GM19372 (cell line): ENCODE results near the gene SAT1.

Experiments used
- ATAC-seq: cut with Tn5 transposase; IDR thresholded peaks from one replicate; pipeline ENCODE4 v1.9.1; 2021; ENCODE audit warnings: mild to moderate bottlenecking, low read depth, moderate library complexity; ENCODE audit not compliant: unreplicated experiment

Gene SAT1

DNA sequence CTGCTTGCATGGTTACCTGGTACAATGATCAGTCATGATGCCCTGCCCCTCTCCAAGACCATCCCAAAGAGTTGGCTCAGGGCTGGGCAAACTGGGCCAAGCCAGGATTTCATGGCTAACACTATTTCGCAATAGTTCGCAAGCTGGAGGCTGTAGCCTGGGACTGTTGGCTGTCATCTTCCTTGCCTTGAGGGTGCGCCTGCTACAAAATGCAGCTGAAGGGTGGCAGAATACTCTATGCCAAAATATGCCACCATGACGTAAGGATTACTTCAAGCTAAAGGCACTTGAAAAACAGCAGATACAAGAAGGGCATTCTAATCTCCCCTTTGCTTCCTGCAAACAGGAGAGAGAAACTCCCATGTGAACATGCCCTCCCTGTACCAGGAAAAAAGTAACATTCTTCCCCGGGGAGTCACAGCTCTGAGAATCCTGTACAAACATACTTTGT, 21.0 kb downstream of the SAT1 start:
- no peak for ATAC-seq

DNA sequence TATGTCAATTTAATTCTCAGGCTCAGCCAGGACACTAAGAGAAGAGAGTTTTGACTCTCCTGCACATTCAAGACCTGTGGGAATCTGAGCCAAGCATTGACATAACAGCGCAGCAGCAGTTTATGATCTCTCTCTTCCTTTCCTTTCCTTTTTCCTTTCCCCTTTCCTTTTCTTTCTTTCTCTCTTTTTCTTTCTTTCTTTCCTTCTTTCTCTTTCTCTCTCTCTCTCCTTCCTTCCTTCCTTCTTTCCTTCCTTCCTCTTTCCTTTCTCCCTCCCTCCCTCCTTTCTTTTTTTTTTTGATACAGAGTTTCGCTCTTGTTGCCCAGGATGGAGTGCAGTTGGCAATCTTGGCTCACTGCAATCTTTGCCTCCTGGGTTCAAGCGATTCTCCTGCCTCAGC, 21.6 kb downstream of the SAT1 start:
- no peak for ATAC-seq

DNA sequence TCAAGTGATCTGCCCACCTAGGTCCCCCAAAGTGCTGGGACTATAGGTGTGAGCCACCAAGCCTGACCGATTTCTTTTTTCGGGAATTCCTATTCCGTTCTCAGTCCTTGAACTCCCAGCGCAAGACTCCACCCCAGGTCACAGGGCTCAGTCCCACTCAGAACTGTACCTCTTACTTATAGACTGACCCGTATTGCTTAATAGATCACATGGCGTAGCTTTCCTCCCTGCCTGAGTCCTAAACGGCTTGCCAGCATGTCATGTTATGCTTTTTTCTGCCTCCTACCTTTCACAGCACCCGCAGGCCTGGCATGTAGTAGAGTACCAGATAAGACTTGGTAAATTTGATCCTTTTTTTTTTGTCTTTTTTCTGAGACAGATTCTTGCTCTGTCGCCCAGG, 22.4 kb downstream of the SAT1 start:
- ATAC-seq = no peak

DNA sequence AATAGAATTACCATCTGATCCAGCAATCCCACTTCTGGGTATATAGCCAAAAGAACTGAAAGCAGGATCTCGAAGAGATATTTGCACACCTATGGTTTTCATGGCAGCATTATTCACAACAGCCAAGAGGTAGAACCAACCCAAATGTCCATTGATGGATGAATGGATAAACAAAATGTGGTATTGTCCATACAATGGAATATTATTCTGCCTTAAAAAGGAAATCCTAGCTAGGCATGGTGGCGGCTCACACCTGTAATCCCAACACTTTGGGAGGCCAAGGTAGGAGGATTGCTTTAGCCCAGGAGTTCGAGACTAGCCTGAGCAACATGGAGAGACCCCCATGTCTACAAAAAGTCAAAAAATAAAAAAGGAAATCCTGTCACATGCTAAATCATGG, 27.3 kb downstream of the SAT1 start:
- no peak for ATAC-seq

DNA sequence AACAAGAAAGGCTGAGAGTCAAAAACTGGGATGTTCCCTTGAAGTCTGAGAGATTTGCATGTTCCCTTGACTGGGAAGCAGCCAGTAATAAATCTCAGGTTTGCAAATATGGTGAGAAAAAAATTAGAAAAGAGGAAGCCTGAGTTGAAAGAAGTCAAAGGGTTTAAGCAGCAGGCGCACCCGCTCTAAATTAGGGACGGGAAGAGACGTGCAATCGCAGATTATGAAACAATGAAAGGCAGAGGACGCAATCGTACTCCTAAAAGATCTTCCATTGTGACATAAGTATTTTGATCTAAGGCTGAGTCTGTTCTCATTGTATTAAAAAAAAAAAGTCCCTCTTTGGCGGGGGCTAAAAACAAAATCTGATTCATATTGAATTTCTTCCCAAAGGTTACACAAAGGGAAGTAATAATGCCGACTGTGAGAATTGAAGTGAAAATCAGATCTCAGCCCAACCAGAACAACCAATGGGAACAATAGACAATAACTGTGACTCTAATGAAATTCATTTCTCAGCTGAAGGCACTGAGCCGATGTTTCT, 28.2 kb downstream of the SAT1 start:
- no peak for ATAC-seq

DNA sequence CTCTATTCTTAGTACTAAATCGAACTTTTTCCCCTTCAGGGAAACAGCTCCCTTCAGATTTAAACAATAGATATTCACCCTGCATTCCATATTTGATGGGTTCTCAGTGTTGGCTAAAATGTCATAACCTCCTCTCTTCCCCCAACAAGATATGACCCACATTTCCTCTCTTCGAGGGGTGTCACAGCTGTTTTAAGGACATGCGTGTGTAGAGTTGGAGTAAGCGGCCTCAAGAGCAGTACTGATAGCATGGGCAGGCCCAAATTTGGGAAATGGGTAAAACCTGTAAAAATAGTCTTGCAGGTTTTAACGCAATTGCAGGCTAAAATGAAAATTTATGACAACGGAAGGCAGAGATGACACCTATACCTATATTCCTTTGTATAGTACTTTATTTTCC, 28.7 kb downstream of the SAT1 start:
- ATAC-seq = no peak

DNA sequence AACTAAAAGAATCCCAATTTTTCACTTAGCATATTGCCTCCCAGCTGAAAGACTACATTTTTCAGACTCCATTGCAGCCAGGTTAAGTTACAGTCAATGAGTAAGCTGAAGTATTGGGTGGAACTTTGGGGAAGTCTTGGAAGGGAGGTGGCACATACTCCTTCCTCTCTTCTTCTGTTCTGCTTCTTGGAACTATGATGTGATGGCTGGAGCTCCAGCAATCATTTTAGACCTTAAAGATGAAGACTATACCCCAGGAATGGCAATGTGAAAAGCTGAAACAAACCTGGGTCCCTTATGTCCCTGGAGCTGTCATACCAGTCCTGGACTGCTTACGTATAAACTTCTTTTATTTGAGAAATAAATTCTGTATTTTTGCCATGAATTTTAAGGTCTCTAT, 30.8 kb downstream of the SAT1 start:
- no peak for ATAC-seq

DNA sequence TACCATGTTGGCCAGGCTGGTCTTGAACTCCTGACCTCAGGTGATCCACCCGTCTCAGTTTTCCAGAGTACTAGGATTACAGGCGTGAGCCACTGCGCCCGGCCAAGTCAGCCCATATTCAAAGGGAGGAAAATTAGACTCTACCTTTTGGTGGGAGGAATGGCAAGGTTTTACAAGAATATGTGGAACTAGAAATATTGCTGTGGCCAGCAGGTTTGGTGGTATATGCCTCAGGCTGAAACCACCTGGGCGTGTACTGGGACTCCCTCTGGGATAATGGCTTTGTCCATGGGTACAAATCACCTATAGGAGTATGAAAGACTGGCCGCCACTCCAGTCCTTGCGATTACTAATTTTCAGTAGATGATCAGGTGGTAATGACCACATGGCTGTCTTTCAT, 32.4 kb downstream of the SAT1 start:
- no peak for ATAC-seq

DNA sequence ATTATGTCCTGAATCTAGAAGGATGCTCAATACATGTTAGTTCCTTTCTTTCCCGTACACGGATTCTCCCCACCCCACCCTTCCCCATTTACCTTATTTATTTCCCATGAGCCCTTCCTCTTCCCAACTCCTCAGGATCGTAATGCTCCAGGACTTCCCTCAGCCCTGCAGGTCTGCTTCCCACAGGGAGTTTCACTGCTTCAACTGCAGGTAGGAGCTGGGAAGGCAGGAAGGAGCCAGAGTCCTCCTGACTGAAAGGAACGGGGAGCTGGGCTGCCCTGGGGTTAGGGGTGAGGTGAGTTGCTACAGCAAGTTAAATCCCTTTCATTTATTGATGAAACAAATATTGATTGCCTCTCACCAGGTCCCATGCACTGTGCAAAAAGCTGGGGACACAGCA, 33.2 kb downstream of the SAT1 start:
- no peak for ATAC-seq

DNA sequence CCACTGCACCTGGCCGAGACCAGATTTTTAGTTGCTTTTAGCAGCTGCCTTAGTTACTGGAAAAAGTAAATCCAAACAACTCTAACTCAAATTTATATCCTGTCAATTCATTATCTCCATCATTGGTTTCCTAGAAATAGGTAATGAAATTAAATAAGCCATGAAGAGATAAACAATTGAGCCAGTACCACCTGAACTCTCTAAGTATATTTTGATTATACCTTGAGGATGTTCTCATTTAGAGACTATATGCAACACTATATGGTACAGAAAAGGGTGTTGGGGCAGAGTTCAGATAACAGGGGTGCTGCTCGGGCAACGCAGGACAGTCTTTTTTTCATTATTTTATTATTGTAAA, 35.0 kb downstream of the SAT1 start:
- ATAC-seq = no peak

DNA sequence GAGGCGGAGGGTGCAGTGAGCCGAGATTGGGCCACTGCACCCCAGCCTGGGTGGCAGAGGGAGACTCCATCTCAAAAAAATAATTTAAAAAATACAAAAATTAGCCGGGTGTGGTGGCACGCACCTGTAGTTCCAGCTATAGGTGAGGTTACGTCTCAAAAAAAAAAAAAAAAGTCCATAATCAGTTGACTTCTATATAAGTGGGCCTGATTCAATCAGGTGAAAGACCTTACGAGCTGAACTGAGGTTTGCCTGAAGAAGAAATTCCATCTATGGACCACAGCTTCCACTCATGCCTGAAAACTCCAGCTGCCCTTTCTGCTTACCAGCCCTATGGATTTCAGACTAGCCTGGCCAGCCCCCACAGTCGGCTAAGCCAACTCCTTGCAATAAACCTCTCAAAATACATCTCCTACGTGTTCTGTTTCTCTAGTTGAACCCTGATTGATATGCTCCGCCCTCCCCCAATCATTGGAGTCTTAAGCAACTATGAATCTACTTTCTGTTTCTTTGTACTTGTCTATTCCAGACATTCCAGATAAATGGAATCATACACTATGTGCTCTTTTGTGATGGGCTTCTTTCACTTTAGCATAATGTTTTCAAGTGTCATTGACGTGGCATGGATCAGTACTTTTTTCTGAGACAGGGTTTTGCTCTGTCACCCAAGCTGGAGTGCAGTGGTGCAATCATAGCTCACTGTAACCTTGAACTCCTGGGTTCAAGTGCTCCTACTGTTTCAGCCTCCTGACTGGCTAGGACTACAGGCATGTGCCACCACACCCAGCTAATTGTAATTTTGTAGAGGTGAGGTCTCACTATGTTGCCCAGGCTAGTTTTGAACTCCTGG, 36.6 kb downstream of the SAT1 start:
- no peak for ATAC-seq

DNA sequence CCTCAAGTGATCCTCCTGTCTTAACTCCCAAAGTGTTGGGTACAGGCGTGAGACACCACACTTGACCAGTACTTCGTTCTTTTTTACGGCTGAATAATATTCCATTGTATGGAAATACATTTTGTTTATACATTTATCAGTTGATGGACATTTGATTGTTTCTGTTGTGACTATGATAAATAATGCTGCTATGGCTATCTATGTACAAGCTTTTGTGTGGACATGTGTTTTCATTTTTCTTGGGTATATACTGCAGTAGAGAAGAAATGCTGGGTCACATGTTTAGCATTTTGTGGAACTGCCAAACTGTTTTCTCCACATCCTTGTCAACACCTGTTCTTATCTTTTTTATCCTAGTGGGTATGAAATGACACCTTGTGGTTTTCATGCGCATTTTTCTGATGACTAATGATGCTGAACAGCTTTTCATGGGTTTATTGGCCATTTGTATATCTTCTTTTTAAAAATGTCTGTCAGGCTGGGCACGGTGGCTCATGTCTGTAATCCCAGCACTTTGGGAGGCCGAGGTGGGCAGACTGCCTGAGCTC, 37.3 kb downstream of the SAT1 start:
- ATAC-seq = no peak

DNA sequence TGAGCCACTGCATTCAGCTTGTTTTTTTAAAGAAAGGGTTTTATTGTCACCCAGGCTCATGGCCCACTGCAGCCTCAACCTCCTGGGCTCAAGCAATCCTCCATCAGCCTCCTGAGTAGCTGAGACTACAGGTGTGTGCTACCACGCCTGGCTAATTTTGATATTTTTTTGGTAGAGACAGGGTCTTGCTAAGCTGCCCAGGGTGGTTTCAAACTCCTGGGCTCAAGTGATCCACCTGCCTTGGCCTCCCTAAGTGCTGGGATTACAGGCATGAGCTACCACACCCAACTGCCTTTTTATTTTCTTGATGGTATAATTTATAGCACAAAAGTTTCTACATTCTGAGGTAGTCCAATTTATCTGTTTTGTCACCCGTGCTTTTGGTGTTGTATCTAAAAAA, 38.9 kb downstream of the SAT1 start:
- ATAC-seq = no peak

DNA sequence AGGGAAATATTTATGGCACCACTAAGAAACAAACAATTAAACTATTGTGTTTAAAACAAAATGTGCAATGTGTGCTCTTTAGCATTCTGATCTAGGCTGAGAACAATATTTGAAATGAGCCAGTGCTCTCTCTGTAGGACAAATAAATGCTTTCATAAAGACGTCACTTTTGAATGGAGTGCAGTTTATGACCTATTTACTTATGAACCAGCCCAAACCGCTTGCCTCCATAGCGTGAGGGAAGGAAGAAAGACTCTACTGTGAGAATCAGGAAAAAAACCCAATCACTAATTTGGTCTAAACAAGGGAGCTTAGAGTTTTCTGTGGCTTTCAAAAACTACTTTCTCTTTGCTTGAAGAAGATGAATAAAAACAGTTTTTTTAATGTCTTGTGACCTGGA, 39.4 kb downstream of the SAT1 start:
- ATAC-seq = no peak

DNA sequence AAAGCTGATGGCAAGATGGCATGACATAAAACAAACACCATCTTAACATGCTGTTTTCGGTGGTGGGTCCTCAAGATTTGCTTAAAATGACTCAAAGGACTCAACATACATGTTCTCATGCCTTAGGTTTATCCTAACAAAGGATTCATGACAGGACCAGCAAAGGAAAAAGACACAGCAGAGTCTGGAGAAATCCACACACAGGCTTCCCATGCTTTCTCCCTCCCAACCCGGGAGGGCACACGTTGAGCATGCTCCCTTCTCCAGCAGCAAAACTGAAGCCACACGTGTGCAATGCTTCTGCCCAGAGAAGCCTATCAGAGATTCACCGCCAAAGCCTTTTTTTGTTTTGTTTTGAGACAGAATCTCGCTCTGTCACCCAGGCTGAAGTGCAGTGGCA, 39.9 kb downstream of the SAT1 start:
- no peak for ATAC-seq

DNA sequence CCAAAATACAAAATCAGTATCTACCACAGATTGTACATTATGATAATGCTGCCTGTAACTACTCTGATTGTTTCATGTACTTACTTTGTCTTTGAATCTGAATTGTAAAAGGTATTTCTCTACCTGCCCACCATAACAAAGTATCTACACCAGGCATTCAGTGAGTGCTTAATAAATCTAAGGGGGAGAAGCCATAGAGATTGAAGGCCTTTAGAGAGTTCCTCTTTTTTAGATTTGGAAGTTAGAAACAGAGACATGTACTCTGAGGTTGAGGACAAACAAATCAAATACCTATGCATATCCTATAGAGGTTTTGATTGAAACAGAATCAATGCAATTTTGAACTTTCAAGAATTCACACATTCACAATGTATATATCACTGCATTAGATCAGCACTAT, 42.7 kb downstream of the SAT1 start:
- no peak for ATAC-seq

DNA sequence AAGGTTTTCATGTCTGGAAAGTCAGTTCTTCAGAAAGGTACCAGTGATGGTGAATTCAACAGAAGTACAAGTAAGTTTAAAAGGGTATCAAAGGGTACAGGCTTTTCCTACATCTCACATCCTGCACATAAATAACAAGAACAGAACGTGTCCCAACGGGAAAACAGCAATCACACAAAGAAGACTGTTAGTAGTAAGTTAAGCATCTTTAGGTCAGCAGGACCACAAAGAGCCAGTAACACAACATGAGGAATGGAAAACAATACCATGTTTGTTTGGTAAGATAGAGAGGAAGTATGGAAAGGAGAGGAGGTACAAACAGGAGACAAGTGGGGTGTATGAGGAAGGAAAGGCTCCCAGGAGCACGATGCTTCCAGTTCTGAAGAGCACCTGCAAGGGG, 43.2 kb downstream of the SAT1 start:
- ATAC-seq = no peak

DNA sequence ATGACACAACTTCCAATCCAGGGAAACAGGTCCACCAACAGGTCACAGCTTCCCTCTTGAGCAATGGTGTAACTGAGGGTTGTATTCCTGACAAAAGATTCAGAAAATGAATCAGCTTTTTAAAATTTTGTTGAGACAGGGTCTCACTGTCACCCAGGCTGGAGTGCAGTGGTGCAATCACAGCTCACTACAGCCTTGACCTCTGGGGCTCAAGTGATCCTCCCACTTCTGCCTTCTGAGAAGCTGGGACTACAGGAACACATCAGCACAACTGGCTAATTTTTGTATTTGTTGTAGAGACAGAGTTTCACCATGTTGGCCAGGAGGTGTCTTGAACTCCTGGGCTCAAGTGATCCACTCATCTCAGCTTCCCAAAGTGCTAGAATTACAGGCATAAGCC, 43.7 kb downstream of the SAT1 start:
- no peak for ATAC-seq

DNA sequence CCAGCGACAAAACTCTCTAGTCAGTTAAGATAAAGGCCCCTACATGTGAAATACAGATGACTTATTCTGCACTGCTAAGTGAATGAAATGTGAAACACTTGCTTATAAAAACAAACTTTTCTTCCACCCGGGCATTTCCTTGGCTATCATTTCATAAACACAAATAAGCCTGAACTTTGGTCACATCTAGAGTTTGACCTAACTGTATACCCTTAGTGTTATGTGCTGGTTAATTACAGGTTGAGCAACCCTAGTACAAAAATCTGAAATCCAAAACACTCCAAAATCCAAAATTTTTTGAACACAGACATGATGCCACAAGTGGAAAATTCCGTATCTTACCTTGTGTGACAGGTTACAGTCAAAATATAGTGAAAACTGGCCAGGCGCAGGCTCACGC, 45.9 kb downstream of the SAT1 start:
- no peak for ATAC-seq

DNA sequence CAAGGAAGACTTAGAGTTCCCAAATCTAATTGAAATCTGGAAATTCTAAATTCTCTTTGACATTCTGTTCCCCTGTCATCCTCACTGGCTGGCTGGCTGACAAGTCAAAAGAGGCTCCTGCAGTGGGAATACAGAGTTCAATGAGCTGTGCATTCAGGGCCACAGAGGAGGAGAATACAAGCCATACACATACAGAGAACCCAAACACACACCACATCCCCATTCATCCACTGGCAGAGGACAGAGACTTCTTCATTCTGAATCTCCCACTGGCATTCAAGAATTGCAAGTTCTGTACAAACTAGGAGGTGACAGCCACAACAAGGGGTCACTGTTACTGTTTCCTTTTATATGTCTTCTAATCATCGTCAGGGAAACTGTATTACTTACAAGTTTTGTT, 49.7 kb downstream of the SAT1 start:
- no peak for ATAC-seq
